GM23338 (cell line): ENCODE data around the gene PRSS36.

Experiments used
- CREB1 ChIP-seq: fragments of 250-450 bp; sonication (Bioruptor Pico); IDR thresholded peaks from 2 replicates; pipeline ENCODE4 v1.5.0; 2020; ENCODE audit warnings: low read depth, mild to moderate bottlenecking, moderate library complexity
- EZH2 ChIP-seq: fragments of 200-600 bp; sonication (generic); IDR thresholded peaks from one replicate; pipeline ENCODE4 v1.8.0; 2017; ENCODE audit warnings: antibody characterized with exemption, mild to moderate bottlenecking, low read depth; ENCODE audit not compliant: unreplicated experiment
- EZH2phosphoT487 ChIP-seq: fragments of 200-600 bp; sonication (generic); IDR thresholded peaks from one replicate; pipeline ENCODE4 v1.8.1; 2018; ENCODE audit warnings: antibody characterized with exemption; ENCODE audit not compliant: unreplicated experiment
- JUNB ChIP-seq: IDR thresholded peaks from one replicate; pipeline ENCODE4 v1.6.1; 2016; ENCODE audit warnings: antibody characterized with exemption; ENCODE audit not compliant: unreplicated experiment
- POLR2AphosphoS5 ChIP-seq: IDR thresholded peaks from 2 replicates; pipeline ENCODE4 v1.6.1; 2016; ENCODE audit warnings: antibody characterized with exemption, low read depth
- ZNF114 ChIP-seq: fragments of 250-450 bp; sonication (Bioruptor Pico); IDR thresholded peaks from 2 replicates; pipeline ENCODE4 v1.5.0; 2020; ENCODE audit warnings: mild to moderate bottlenecking, moderate library complexity
- TF ChIP-seq, protein P1 (sequence below): IDR thresholded peaks from one replicate; pipeline ENCODE4 v1.6.1; 2018; ENCODE audit warnings: antibody characterized with exemption; ENCODE audit not compliant: unreplicated experiment
- TF ChIP-seq, protein P2 (sequence below), 2 experiments: fragments of 200-600 bp in 1 of 2; sonication (generic) in 1 of 2; conservative IDR thresholded peaks; 2 replicates each; pipeline versions ENCODE4 v1.5.1 to v1.6.1; 2016 to 2017; ENCODE audit warnings: antibody characterized with exemption in 2 of 2, low read depth in 2 of 2, mild to moderate bottlenecking in 2 of 2, moderate library complexity in 1 of 2
- TF ChIP-seq, protein P3 (sequence below): fragments of 250-450 bp; sonication (Bioruptor Pico); IDR thresholded peaks from 2 replicates; pipeline ENCODE4 v1.5.0; 2020; ENCODE audit warnings: mild to moderate bottlenecking, moderate library complexity

DNA sequence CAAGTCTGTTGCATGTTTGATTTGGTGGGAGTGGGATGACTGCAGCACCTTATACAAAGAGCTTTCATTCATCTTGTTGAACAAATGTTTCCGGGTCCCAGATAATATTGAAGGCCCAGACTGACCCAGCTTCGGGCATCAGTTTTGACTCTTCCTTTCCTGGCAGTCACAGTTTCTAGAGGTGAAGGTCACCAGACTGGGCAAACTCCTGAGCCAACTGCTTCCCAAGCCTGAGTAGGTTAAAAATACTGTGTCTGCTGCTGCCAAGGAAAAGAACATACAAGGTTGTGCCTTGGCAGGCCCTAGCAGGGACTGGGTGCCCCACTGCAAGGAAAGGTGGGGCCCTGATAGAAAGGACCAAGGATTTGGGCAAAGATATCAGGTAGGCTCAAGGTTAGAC, 37.2 kb downstream of the PRSS36 start:
- TF ChIP-seq, protein P1, sequence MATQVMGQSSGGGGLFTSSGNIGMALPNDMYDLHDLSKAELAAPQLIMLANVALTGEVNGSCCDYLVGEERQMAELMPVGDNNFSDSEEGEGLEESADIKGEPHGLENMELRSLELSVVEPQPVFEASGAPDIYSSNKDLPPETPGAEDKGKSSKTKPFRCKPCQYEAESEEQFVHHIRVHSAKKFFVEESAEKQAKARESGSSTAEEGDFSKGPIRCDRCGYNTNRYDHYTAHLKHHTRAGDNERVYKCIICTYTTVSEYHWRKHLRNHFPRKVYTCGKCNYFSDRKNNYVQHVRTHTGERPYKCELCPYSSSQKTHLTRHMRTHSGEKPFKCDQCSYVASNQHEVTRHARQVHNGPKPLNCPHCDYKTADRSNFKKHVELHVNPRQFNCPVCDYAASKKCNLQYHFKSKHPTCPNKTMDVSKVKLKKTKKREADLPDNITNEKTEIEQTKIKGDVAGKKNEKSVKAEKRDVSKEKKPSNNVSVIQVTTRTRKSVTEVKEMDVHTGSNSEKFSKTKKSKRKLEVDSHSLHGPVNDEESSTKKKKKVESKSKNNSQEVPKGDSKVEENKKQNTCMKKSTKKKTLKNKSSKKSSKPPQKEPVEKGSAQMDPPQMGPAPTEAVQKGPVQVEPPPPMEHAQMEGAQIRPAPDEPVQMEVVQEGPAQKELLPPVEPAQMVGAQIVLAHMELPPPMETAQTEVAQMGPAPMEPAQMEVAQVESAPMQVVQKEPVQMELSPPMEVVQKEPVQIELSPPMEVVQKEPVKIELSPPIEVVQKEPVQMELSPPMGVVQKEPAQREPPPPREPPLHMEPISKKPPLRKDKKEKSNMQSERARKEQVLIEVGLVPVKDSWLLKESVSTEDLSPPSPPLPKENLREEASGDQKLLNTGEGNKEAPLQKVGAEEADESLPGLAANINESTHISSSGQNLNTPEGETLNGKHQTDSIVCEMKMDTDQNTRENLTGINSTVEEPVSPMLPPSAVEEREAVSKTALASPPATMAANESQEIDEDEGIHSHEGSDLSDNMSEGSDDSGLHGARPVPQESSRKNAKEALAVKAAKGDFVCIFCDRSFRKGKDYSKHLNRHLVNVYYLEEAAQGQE = no peak
- TF ChIP-seq, protein P2, sequence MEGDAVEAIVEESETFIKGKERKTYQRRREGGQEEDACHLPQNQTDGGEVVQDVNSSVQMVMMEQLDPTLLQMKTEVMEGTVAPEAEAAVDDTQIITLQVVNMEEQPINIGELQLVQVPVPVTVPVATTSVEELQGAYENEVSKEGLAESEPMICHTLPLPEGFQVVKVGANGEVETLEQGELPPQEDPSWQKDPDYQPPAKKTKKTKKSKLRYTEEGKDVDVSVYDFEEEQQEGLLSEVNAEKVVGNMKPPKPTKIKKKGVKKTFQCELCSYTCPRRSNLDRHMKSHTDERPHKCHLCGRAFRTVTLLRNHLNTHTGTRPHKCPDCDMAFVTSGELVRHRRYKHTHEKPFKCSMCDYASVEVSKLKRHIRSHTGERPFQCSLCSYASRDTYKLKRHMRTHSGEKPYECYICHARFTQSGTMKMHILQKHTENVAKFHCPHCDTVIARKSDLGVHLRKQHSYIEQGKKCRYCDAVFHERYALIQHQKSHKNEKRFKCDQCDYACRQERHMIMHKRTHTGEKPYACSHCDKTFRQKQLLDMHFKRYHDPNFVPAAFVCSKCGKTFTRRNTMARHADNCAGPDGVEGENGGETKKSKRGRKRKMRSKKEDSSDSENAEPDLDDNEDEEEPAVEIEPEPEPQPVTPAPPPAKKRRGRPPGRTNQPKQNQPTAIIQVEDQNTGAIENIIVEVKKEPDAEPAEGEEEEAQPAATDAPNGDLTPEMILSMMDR (conservative IDR thresholded peaks at IDR 0.05; ENCODE audit: low read depth in 2 of 2) = no peak
- TF ChIP-seq POLR2AphosphoS5 (no peak), EZH2phosphoT487 (no peak), EZH2 (no peak), CREB1 (CRISPR knock-in tag) (no peak), JUNB (no peak), ZNF114 (CRISPR knock-in tag) (no peak)
- TF ChIP-seq, protein P3, sequence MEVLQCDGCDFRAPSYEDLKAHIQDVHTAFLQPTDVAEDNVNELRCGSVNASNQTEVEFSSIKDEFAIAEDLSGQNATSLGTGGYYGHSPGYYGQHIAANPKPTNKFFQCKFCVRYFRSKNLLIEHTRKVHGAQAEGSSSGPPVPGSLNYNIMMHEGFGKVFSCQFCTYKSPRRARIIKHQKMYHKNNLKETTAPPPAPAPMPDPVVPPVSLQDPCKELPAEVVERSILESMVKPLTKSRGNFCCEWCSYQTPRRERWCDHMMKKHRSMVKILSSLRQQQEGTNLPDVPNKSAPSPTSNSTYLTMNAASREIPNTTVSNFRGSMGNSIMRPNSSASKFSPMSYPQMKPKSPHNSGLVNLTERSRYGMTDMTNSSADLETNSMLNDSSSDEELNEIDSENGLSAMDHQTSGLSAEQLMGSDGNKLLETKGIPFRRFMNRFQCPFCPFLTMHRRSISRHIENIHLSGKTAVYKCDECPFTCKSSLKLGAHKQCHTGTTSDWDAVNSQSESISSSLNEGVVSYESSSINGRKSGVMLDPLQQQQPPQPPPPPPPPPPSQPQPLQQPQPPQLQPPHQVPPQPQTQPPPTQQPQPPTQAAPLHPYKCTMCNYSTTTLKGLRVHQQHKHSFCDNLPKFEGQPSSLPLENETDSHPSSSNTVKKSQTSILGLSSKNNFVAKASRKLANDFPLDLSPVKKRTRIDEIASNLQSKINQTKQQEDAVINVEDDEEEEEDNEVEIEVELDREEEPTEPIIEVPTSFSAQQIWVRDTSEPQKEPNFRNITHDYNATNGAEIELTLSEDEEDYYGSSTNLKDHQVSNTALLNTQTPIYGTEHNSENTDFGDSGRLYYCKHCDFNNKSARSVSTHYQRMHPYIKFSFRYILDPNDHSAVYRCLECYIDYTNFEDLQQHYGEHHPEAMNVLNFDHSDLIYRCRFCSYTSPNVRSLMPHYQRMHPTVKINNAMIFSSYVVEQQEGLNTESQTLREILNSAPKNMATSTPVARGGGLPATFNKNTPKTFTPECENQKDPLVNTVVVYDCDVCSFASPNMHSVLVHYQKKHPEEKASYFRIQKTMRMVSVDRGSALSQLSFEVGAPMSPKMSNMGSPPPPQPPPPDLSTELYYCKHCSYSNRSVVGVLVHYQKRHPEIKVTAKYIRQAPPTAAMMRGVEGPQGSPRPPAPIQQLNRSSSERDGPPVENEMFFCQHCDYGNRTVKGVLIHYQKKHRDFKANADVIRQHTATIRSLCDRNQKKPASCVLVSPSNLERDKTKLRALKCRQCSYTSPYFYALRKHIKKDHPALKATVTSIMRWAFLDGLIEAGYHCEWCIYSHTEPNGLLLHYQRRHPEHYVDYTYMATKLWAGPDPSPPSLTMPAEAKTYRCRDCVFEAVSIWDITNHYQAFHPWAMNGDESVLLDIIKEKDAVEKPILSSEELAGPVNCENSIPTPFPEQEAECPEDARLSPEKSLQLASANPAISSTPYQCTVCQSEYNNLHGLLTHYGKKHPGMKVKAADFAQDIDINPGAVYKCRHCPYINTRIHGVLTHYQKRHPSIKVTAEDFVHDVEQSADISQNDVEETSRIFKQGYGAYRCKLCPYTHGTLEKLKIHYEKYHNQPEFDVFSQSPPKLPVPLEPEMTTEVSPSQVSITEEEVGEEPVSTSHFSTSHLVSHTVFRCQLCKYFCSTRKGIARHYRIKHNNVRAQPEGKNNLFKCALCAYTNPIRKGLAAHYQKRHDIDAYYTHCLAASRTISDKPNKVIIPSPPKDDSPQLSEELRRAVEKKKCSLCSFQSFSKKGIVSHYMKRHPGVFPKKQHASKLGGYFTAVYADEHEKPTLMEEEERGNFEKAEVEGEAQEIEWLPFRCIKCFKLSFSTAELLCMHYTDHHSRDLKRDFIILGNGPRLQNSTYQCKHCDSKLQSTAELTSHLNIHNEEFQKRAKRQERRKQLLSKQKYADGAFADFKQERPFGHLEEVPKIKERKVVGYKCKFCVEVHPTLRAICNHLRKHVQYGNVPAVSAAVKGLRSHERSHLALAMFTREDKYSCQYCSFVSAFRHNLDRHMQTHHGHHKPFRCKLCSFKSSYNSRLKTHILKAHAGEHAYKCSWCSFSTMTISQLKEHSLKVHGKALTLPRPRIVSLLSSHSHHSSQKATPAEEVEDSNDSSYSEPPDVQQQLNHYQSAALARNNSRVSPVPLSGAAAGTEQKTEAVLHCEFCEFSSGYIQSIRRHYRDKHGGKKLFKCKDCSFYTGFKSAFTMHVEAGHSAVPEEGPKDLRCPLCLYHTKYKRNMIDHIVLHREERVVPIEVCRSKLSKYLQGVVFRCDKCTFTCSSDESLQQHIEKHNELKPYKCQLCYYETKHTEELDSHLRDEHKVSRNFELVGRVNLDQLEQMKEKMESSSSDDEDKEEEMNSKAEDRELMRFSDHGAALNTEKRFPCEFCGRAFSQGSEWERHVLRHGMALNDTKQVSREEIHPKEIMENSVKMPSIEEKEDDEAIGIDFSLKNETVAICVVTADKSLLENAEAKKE (CRISPR knock-in tag) = no peak
